K562 (cell line): ENCODE measurements around the gene LAPTM5.

Source experiments
- JUND ChIP-seq, 2 experiments: IDR thresholded peaks; 2 replicates in 1 of 2; 3 replicates in 1 of 2; pipeline ENCODE4 v1.6.1; 2011; ENCODE audit warnings: borderline replicate concordance in 2 of 2, low read depth in 2 of 2, low read length in 2 of 2, improper control_type of control experiment in 1 of 2, missing biosample characterization in 1 of 2, missing genetic modification characterization in 1 of 2, missing genetic modification reagents in 1 of 2
- SMAD3 ChIP-seq: fragments of 450-650 bp; formaldehyde crosslinking; conservative IDR thresholded peaks from 2 replicates; pipeline ENCODE4 v1.4.0; 2020; ENCODE audit warnings: mild to moderate bottlenecking

- TF ChIP-seq JUND (IDR thresholded peaks at IDR 0.05; ENCODE audit: borderline replicate concordance, low read depth, low read length) (no peak), JUND (tag; IDR thresholded peaks at IDR 0.05; ENCODE audit: borderline replicate concordance, low read depth, low read length) (no peak), SMAD3 (CRISPR knock-in tag) (no peak)
Observed at GRCh38 chr1:30758785-30759380, 1.3 kb upstream of the LAPTM5 start.
